Activated CD4-positive, alpha-beta T cell treated with anti-CD3 and anti-CD28 coated beads for 36 hours (primary cell): ENCODE data around the gene ACTRT3. TPM values are rescaled to one million over a fixed set of nuclear protein-coding genes. Genes with fewer than 3 reads are reported as not detected.
A peak's percentile ranks its signal among the peaks of the same experiment; 100 is the strongest.

Experiments
- ATAC-seq: fragments of 200-7000 bp; cut with Tn5 transposase; one replicate; pipeline ENCODE4 v1.10.0; 2021; ENCODE audit warnings: mild to moderate bottlenecking, moderate library complexity
- CTCF ChIA-PET: fragments of 350-600 bp; sonication (Branson Sonifier 250); formaldehyde crosslinking; loops from one replicate; lab custom pipeline; 2021; ENCODE audit warnings: antibody characterized with exemption; lab: Charles Lee
- POLR2A ChIA-PET: fragments of 350-600 bp; sonication (Branson Sonifier 250); formaldehyde crosslinking; loops from one replicate; lab custom pipeline; 2021; ENCODE audit warnings: antibody characterized with exemption, inconsistent platforms; lab: Charles Lee
- DNase-seq: peaks from one replicate; pipeline ENCODE4 v3.0.0-alpha.2; 2020
- H3K27ac Mint-ChIP-seq: one replicate; pipeline ENCODE4 v1.8.0; 2021; ENCODE audit warnings: mixed read lengths
- H3K27me3 Mint-ChIP-seq: one replicate; pipeline ENCODE4 v1.8.0; 2021; ENCODE audit warnings: mixed read lengths
- H3K36me3 Mint-ChIP-seq: one replicate; pipeline ENCODE4 v1.8.0; 2021; ENCODE audit warnings: low read depth, mixed read lengths
- H3K4me1 Mint-ChIP-seq: one replicate; pipeline ENCODE4 v1.8.0; 2021; ENCODE audit warnings: mixed read lengths
- H3K4me3 Mint-ChIP-seq: one replicate; pipeline ENCODE4 v1.8.0; 2021; ENCODE audit warnings: mild to moderate bottlenecking, moderate library complexity, mixed read lengths
- H3K9me3 Mint-ChIP-seq: one replicate; pipeline ENCODE4 v1.8.0; 2021; ENCODE audit warnings: low read depth, mixed read lengths
- intact Hi-C, 2 experiments: fragments of 100-400 bp; cut with DNase I in 1 of 2; cut with micrococcal nuclease in 1 of 2; formaldehyde crosslinking; loops; one replicate each; pipeline versions ENCODE4 v1.14.2 to v1.15.1; 2022 to 2024; cut with DNase I, micrococcal nuclease
- total RNA-seq, 2 experiments: library from RNA; stranded (reverse); gene quantifications; one replicate each; pipeline ENCODE4 v1.2.3, GENCODE V29; 2021

Gene ACTRT3
- total RNA-seq, 2 experiments from 2014 or later = 0.40 to 0.62 TPM

GRCh38 chr3:169772305-169772896 is 3.0 kb upstream of the ACTRT3 start:
- intact Hi-C loops = loop anchor here in 1 of 2 experiments (1.0 to 10.0 kb wide), 5 partner anchors 14 to 582 kb away; partner anchors contain the start of genes PHC3, SEC62 and SKIL
- Mint-ChIP-seq H3K4me1 (peaks cover 40% of the 10 kb centered on the region), H3K27ac (peak overlapping the region; percentile 100), H3K4me3 (peak overlapping the region; percentile 99), H3K27me3 (no peaks in the 10 kb centered on the region), H3K9me3 (no peaks in the 10 kb centered on the region), H3K36me3 (peaks cover 30% of the 10 kb centered on the region)
- DNase-seq (no peak), ATAC-seq (peak; percentile 23)
- ChIA-PET POLR2A (interaction anchor here (0.7 to 1.0 kb wide), 3 partner anchors 8 to 390 kb away, joined by 3 to 6 read pairs (median 4); no protein-coding TSS in a partner anchor), CTCF (interaction anchor here (0.6 to 2.6 kb wide), 7 partner anchors 9 to 584 kb away, joined by 3 to 15 read pairs (median 4); no protein-coding TSS in a partner anchor)

- Mint-ChIP-seq H3K4me1 (peaks cover 35% of the 10 kb centered on the region), H3K27ac (peak overlapping the region; percentile 100), H3K36me3 (peaks cover 23% of the 10 kb centered on the region), H3K4me3 (peak overlapping the region; percentile 99), H3K9me3 (no peaks in the 10 kb centered on the region), H3K27me3 (no peaks in the 10 kb centered on the region)
- intact Hi-C loops = loop anchor here in 1 of 2 experiments (1.0 to 10.0 kb wide), 5 partner anchors 13 to 583 kb away; partner anchors contain the start of genes PHC3, SEC62 and SKIL
- DNase-seq (peak; percentile 71), ATAC-seq (peak; percentile 6)
- ChIA-PET CTCF (interaction anchor here (1.1 to 2.6 kb wide), 3 partner anchors 9 to 283 kb away, joined by 4 to 15 read pairs (median 10); no protein-coding TSS in a partner anchor), POLR2A (interaction anchor here (0.7 to 0.9 kb wide), 2 partner anchors 8 to 391 kb away, joined by 4 to 6 read pairs; no protein-coding TSS in a partner anchor)
Observed at GRCh38 chr3:169771497-169772304, 2.3 kb upstream of the ACTRT3 start.

GRCh38 chr3:169764882-169765612 is 4.3 kb downstream of the ACTRT3 start, which contains the start of gene TERC:
TSS of gene TERC (minus strand) at chr3:169765060.
- peaks cover 4% of the 10 kb centered on the region for H3K36me3 Mint-ChIP-seq
- ChIA-PET CTCF (interaction anchor here (0.5 to 1.0 kb wide), 2 partner anchors 202 to 406 kb away, joined by 3 read pairs; partner anchors contain the start of gene SEC62), POLR2A (no interaction called here)
- peak within 1 kb of the TSS; percentile 98 for H3K27ac Mint-ChIP-seq
- no peaks in the 10 kb centered on the region for H3K27me3 Mint-ChIP-seq
- DNase-seq (peak; percentile 95), ATAC-seq (peak; percentile 84)
- H3K4me1 Mint-ChIP-seq = peaks cover 21% of the 10 kb centered on the region
- peak within 1 kb of the TSS; percentile 91 for H3K4me3 Mint-ChIP-seq
- intact Hi-C loops = loop anchor here (1.0 to 10.0 kb wide), 15 partner anchors 8 to 1102 kb away; partner anchors contain the start of genes SEC62 (in 2 of the 2), GPR160 (in 1 of the 2), LRRC34 (in 1 of the 2) and LRRIQ4 (in 1 of the 2)
- peaks cover 2% of the 10 kb centered on the region for H3K9me3 Mint-ChIP-seq

- ATAC-seq = peak; percentile 37
Observed at GRCh38 chr3:169764312-169764881, 5.0 kb downstream of the ACTRT3 start.

GRCh38 chr3:169760479-169760878 is 8.9 kb downstream of the ACTRT3 start:
- peaks cover 32% of the 10 kb centered on the region for H3K4me1 Mint-ChIP-seq
- ATAC-seq = no peak
- peaks cover 4% of the 10 kb centered on the region for H3K36me3 Mint-ChIP-seq
- H3K9me3 Mint-ChIP-seq = peaks cover 2% of the 10 kb centered on the region
- ChIA-PET CTCF (interaction anchor here (2.9 kb wide), 1 partner anchor 12 kb away, joined by 10 read pairs; the partner anchor contains the start of gene MYNN), POLR2A (no interaction called here)
- intact Hi-C loops = loop anchor here (5.0 to 10.0 kb wide), 7 partner anchors 102 to 1107 kb away; partner anchors contain the start of gene GPR160 (in 1 of the 2)
- DNase-seq = no peak
- no peaks in the 10 kb centered on the region for H3K27me3 Mint-ChIP-seq
- no peak overlapping the region for H3K27ac Mint-ChIP-seq
- H3K4me3 Mint-ChIP-seq = no peak overlapping the region

More at GRCh38 chr3:169764312-169764881, 5.0 kb downstream of the ACTRT3 start:
- DNase-seq = peak; percentile 77
- POLR2A ChIA-PET = interaction anchor here (0.6 to 1.1 kb wide), 2 partner anchors 8 to 458 kb away, joined by 3 to 4 read pairs; partner anchors contain the start of gene PRKCI
- Mint-ChIP-seq H3K9me3 (peaks cover 2% of the 10 kb centered on the region), H3K4me3 (peak overlapping the region; percentile 91), H3K27me3 (no peaks in the 10 kb centered on the region), H3K36me3 (peaks cover 4% of the 10 kb centered on the region), H3K27ac (peak overlapping the region; percentile 98), H3K4me1 (peaks cover 24% of the 10 kb centered on the region)
- CTCF ChIA-PET = interaction anchor here (0.5 to 2.4 kb wide), 3 partner anchors 8 to 406 kb away, joined by 3 to 15 read pairs (median 3); partner anchors contain the start of genes MYNN and SEC62
- intact Hi-C loops = loop anchor here (1.0 to 10.0 kb wide), 13 partner anchors 48 to 1103 kb away; partner anchors contain the start of genes SEC62 (in 2 of the 2), GPR160 (in 1 of the 2), LRRC34 (in 1 of the 2) and LRRIQ4 (in 1 of the 2)

- intact Hi-C loops = loop anchor here in 1 of 2 experiments (2.0 kb wide), 1 partner anchor 14 kb away; the partner anchor contains the start of gene MYNN
- no peak for DNase-seq
- ChIA-PET POLR2A (no interaction called here), CTCF (interaction anchor here (2.9 kb wide), 1 partner anchor 13 kb away, joined by 10 read pairs; the partner anchor contains the start of gene MYNN)
- H3K27me3 Mint-ChIP-seq = no peaks in the 10 kb centered on the region
- H3K4me1 Mint-ChIP-seq = peaks cover 28% of the 10 kb centered on the region
- peaks cover 2% of the 10 kb centered on the region for H3K9me3 Mint-ChIP-seq
- peak overlapping the region; percentile 24 for H3K4me3 Mint-ChIP-seq
- peak; percentile 85 for ATAC-seq
- peaks cover 2% of the 10 kb centered on the region for H3K36me3 Mint-ChIP-seq
- H3K27ac Mint-ChIP-seq = peak overlapping the region; percentile 71
Observed at GRCh38 chr3:169759256-169759655, 10.1 kb downstream of the ACTRT3 start.

- intact Hi-C loops = loop anchor here in 1 of 2 experiments (2.0 kb wide), 1 partner anchor 14 kb away; the partner anchor contains the start of gene MYNN
- H3K4me3 Mint-ChIP-seq = no peak overlapping the region
- POLR2A ChIA-PET = no interaction called here
- DNase-seq (no peak), ATAC-seq (no peak)
- no peak overlapping the region for H3K27ac Mint-ChIP-seq
- H3K27me3 Mint-ChIP-seq = no peaks in the 10 kb centered on the region
- peaks cover 2% of the 10 kb centered on the region for H3K9me3 Mint-ChIP-seq
- CTCF ChIA-PET = no interaction called here
- H3K36me3 Mint-ChIP-seq = no peaks in the 10 kb centered on the region
- peaks cover 26% of the 10 kb centered on the region for H3K4me1 Mint-ChIP-seq
Observed at GRCh38 chr3:169758359-169758994, 10.9 kb downstream of the ACTRT3 start.

GRCh38 chr3:169755488-169755887 is 13.9 kb downstream of the ACTRT3 start:
- ChIA-PET CTCF (interaction anchor here (1.2 kb wide), 2 partner anchors 87 to 190 kb away, joined by 4 read pairs; no protein-coding TSS in a partner anchor), POLR2A (no interaction called here)
- DNase-seq (no peak), ATAC-seq (no peak)
- Mint-ChIP-seq H3K36me3 (no peaks in the 10 kb centered on the region), H3K27ac (no peak overlapping the region), H3K9me3 (no peaks in the 10 kb centered on the region), H3K4me1 (peaks cover 17% of the 10 kb centered on the region), H3K27me3 (peaks cover 3% of the 10 kb centered on the region), H3K4me3 (no peak overlapping the region)
- intact Hi-C loops = no loop called here

- Mint-ChIP-seq H3K27me3 (peaks cover 5% of the 10 kb centered on the region), H3K4me1 (peaks cover 14% of the 10 kb centered on the region), H3K36me3 (no peaks in the 10 kb centered on the region), H3K9me3 (no peaks in the 10 kb centered on the region), H3K27ac (no peak overlapping the region), H3K4me3 (no peak overlapping the region)
- intact Hi-C loops = no loop called here
- ChIA-PET POLR2A (no interaction called here), CTCF (interaction anchor here (1.2 kb wide), 3 partner anchors 10 to 191 kb away, joined by 3 to 4 read pairs (median 4); no protein-coding TSS in a partner anchor)
- no peak for DNase-seq
- ATAC-seq = no peak
Observed at GRCh38 chr3:169754711-169755110, 14.7 kb downstream of the ACTRT3 start.
